ENCODE results near the gene MIEF1.

DNA sequence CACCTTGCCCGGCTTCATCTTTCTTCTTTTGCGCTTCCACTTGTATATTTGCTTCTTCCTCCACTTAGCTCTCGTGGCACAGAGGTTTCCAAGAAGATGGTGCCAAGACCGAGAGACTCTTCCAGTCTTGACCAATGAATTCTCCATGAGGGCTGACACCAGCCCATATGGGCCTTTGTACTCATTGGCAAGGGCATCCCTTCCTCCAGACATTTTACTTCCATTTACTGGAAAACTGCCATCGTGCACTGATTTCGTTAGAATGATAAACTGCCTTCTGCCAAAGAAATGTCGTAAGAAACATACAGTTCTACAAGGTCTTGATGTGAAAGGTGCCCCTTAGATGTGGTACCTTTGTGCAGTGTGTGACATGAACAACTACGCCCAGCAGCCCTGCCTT is 4.7 kb upstream of the MIEF1 start:
- TF ChIP-seq, protein P1, sequence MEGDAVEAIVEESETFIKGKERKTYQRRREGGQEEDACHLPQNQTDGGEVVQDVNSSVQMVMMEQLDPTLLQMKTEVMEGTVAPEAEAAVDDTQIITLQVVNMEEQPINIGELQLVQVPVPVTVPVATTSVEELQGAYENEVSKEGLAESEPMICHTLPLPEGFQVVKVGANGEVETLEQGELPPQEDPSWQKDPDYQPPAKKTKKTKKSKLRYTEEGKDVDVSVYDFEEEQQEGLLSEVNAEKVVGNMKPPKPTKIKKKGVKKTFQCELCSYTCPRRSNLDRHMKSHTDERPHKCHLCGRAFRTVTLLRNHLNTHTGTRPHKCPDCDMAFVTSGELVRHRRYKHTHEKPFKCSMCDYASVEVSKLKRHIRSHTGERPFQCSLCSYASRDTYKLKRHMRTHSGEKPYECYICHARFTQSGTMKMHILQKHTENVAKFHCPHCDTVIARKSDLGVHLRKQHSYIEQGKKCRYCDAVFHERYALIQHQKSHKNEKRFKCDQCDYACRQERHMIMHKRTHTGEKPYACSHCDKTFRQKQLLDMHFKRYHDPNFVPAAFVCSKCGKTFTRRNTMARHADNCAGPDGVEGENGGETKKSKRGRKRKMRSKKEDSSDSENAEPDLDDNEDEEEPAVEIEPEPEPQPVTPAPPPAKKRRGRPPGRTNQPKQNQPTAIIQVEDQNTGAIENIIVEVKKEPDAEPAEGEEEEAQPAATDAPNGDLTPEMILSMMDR (IDR thresholded peaks at IDR 0.05): no peak
- TF ChIP-seq EP300 (IDR thresholded peaks at IDR 0.05): no peak

All from suprapubic skin (tissue), 3 donors.